GM18907 (cell line): Measurements from ENCODE around the gene NARF.
"Not testable (repeated sequence)": the region's sequence is repeated elsewhere in the genome, so short reads cannot be mapped to it uniquely, and the experiment has no call there.

Source experiments
- ATAC-seq: cut with Tn5 transposase; IDR thresholded peaks from one replicate; pipeline ENCODE4 v1.9.1; 2021; ENCODE audit warnings: mild to moderate bottlenecking, moderate library complexity; ENCODE audit not compliant: unreplicated experiment

Gene NARF

GRCh38 chr17:82529914-82530300, 71.4 kb downstream of the NARF start:
- ATAC-seq, result no peak

DNA sequence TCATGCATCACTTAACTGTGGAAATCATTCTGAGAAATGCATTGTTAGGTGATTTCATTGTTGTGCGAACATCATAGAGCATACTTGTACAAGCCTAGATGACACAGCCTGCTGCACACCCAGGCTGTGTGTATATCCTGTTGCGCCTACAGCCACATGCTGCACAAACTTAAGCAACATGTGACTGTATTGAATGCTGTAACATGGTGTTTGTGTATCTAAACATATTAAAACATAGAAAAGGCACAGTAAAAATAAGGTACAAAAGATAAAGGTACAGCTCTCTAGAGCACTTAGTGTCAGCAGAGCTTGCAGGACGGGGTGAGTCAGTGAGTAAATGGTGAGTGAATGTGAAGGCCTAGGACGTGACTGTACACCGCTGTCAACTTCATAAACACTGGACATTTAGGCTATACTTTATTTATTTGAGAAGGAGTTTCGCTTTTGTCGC, 72.9 kb downstream of the NARF start:
- no peak for ATAC-seq

DNA sequence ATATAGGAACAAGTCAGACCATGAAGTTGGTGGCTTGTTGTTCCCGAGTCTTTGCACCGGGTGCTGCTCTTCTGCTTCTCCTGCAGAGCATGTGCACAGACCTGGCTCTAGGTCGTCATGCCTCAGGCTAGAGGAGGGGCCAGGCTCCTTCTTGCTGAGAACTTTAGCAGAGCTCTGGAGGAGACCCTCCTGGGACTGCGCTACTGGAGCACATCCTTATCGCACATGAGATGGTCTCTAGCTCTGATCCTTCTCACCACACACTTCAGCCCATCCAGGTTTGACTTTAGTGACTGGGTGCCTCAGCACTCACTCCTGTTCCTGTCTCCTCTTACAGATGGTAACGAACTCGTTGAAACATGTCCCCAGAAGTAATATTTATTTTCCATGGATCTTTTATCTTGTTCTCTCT, 75.9 kb downstream of the NARF start:
- ATAC-seq, result no peak

DNA sequence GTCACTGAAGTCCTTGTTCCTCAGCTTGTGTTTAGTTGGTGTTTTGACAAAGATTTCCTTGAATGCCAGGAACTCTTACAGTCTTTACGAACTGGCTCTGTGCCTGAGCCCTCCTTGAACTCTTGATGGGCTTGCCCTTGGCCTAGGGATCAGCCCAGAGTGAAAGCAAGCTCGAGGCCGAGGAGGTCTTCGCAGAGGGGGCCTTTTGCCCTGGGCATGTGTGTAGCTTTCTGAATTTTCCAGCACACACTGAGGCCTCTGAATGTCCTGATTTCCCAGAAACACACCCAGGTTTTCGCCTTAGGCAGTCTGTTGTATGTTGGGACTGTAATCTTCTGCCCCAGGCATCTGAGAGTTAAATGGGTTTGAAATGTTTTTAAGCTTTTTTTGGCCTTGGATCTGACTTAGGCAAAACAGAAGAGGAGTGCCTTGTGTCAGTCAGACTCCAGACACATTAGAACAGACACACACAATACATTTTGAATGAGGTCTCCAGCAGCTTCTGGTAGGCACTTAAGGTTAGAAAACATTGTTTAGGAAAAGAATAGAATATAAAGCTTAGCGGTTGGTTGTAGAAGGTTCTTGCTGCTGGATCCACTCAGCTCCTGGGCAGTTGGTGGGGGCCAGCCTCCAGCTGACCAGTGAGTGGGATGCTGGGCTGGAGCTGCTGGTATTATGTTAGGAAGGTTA, 78.1 kb downstream of the NARF start:
- no peak for ATAC-seq

DNA sequence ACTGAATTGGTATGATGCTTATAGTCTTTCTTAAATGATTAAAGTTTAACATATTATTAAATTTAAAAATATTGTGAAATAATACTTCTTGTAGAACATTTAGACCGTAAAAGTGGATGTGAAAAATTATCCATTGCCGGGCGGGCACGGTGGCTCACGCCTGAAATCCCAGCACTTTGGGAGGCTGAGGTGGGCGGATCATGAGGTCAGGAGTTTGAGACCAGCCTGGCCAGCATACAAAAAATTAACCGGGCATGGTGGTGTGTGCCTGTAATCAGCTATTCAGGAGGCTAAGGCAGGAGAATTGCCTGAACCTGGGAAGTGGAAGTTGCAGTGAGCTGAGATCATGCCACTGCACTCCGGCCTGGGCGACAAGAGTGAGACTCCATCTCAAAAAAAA, 78.7 kb downstream of the NARF start:
- not testable (repeated sequence) for ATAC-seq

- not testable (repeated sequence) for ATAC-seq
These were observed 80.5 kb downstream of the NARF start for GRCh38 chr17:82539076-82539475.
